Bronchial epithelial cell (primary cell): ENCODE results near the gene MAPK8IP1. TPM values are rescaled to one million over a fixed set of nuclear protein-coding genes. Genes with fewer than 3 reads are reported as not detected.

Experiments
- DNase-seq: peaks from one replicate; pipeline ENCODE4 v3.0.0-alpha.2; 2010; ENCODE audit warnings: low read depth
- FAIRE-seq: peaks from 2 replicates; lab custom pipeline; 2011; peaks lifted over from hg19 to GRCh38; lab: Jason Lieb, UNC
- H3K27me3 ChIP-seq: 2 replicates; pipeline ENCODE4 v1.5.1; 2011; ENCODE audit warnings: low read length; ENCODE audit not compliant: control insufficient read depth, insufficient read depth
- H3K36me3 ChIP-seq: 2 replicates; pipeline ENCODE4 v1.5.1; 2011; ENCODE audit warnings: low read length; ENCODE audit not compliant: control insufficient read depth, insufficient read depth
- H3K4me3 ChIP-seq: 2 replicates; pipeline ENCODE4 v1.5.1; 2011; ENCODE audit warnings: mild to moderate bottlenecking, low read depth, low read length, control low read depth
- CTCF ChIP-seq: IDR thresholded peaks from 2 replicates; pipeline ENCODE4 v1.5.1; 2011; ENCODE audit warnings: mild to moderate bottlenecking, moderate library complexity, low read length, control low read depth, inconsistent platforms; ENCODE audit not compliant: insufficient read depth, severe bottlenecking
- total RNA-seq: library from RNA; depleted of rRNA; stranded (reverse); fragments of >200 nt; gene quantifications from 2 replicates; pipeline ENCODE4 v1.2.1, GENCODE V29; 2014

The MAPK8IP1 gene
- total RNA-seq, 1 donor from 2014 or later = 0.26 TPM

- FAIRE-seq (no peak), DNase-seq (no peak)
- no peaks in the 10 kb centered on the region for H3K36me3 ChIP-seq
Measured at GRCh38 chr11:45926536-45927331, 41.3 kb downstream of the MAPK8IP1 start.

GRCh38 chr11:45927332-45927683, 41.9 kb downstream of the MAPK8IP1 start:
- Histone ChIP-seq H3K36me3 (no peaks in the 10 kb centered on the region), H3K27me3 (no peaks in the 10 kb centered on the region), H3K4me3 (no peak overlapping the region)
- no peak for TF ChIP-seq CTCF
- DNase-seq (no peak), FAIRE-seq (no peak)

More at GRCh38 chr11:45926536-45927331, 41.3 kb downstream of the MAPK8IP1 start:
- Histone ChIP-seq H3K4me3 (no peak overlapping the region), H3K27me3 (no peaks in the 10 kb centered on the region)
- no peak for TF ChIP-seq CTCF

DNA sequence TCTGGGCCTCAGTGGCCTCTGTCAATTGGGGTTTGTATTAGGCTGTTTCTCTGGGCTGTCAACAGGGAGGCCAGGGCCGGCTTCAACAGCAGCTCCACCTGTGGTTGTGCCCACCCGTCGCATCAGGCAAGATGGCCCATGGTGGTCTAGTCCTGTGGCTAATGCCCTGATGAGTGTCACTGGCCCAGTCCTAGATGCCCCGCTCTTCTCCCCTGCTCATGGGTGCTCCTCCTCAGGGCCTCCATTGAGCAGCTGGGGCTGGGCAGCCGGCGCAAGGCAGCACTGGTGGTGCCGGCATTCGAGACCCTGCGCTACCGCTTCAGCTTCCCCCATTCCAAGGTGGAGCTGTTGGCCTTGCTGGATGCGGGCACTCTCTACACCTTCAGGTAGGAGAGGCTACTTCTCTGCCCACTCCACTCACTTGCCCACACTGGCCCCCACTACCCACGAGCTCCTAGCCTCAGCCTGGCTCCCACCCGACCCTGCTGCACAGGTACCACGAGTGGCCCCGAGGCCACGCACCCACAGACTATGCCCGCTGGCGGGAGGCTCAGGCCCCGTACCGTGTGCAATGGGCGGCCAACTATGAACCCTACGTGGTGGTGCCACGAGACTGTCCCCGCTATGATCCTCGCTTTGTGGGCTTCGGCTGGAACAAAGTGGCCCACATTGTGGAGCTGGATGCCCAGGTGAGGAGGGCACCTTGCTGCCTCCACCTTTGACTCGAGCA, 42.4 kb downstream of the MAPK8IP1 start:
- FAIRE-seq = no peak
- Histone ChIP-seq H3K27me3 (no peaks in the 10 kb centered on the region), H3K4me3 (no peak overlapping the region), H3K36me3 (no peaks in the 10 kb centered on the region)
- no peak for DNase-seq
- no peak for TF ChIP-seq CTCF

DNA sequence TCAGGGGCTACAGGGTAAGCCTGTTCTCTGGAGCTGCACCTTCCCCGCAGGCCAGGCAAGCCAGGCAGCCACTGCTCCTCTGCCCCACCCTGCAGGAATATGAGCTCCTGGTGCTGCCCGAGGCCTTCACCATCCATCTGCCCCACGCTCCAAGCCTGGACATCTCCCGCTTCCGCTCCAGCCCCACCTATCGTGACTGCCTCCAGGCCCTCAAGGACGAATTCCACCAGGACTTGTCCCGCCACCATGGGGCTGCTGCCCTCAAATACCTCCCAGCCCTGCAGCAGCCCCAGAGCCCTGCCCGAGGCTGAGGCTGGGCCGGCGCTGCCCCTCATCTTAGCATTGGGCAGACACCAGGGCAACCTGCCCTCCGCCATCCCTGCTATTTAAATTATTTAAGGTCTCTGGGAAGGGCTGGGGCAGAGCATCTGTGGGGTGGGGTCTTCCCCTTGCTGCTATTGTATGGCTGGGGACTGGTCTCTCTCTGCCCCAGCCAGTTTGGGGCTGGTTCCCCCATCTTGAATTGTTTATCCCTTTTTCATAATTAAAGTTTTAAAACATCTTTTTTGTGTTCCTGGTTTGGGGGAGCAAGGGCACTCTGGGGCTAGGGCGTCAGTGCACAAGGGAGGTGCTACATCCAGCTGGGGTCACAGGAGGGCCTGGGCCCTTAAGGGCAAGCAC, 43.2 kb downstream of the MAPK8IP1 start:
- DNase-seq (no peak), FAIRE-seq (no peak)
- Histone ChIP-seq H3K36me3 (no peaks in the 10 kb centered on the region), H3K4me3 (no peak overlapping the region), H3K27me3 (no peaks in the 10 kb centered on the region)
- no peak for TF ChIP-seq CTCF

DNA sequence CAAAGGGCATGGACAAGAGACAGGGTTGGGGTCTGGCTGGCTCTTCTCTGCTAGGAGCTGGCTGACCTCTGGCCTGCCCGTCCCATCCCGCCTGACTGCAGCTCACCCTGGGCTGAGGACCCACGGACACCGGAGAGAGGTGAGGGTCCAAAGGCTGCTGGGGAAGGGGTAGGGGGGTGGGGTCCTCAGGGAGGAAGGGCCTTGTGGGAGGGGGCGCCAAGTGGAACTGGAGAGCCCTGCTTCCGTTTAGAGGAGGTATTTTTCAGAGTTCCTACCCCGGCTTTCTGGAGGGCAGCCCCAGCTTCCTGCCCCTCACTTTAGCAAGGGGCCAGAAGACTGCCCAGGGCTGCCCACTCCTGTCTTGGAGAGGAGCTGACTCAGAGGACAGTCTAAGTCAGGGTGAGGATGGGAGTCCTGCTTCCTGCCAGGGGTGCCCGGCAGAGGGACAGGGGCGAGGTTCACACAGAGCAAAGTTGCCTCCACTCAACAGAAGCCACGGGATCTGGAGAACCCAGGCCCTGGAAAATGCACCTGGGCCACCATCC, 44.1 kb downstream of the MAPK8IP1 start:
- Histone ChIP-seq H3K4me3 (no peak overlapping the region), H3K36me3 (peaks cover 1% of the 10 kb centered on the region), H3K27me3 (no peaks in the 10 kb centered on the region)
- no peak for TF ChIP-seq CTCF
- peak; percentile 53 for DNase-seq
- FAIRE-seq = no peak
